GM19023 (cell line): ENCODE data around the gene PLA2G6.
"Not testable (repeated sequence)": the region's sequence is repeated elsewhere in the genome, so short reads cannot be mapped to it uniquely, and the experiment has no call there.

Source experiments
- ATAC-seq: cut with Tn5 transposase; IDR thresholded peaks from one replicate; pipeline ENCODE4 v1.9.1; 2021; ENCODE audit warnings: mild to moderate bottlenecking, moderate library complexity; ENCODE audit not compliant: unreplicated experiment

Gene PLA2G6

DNA sequence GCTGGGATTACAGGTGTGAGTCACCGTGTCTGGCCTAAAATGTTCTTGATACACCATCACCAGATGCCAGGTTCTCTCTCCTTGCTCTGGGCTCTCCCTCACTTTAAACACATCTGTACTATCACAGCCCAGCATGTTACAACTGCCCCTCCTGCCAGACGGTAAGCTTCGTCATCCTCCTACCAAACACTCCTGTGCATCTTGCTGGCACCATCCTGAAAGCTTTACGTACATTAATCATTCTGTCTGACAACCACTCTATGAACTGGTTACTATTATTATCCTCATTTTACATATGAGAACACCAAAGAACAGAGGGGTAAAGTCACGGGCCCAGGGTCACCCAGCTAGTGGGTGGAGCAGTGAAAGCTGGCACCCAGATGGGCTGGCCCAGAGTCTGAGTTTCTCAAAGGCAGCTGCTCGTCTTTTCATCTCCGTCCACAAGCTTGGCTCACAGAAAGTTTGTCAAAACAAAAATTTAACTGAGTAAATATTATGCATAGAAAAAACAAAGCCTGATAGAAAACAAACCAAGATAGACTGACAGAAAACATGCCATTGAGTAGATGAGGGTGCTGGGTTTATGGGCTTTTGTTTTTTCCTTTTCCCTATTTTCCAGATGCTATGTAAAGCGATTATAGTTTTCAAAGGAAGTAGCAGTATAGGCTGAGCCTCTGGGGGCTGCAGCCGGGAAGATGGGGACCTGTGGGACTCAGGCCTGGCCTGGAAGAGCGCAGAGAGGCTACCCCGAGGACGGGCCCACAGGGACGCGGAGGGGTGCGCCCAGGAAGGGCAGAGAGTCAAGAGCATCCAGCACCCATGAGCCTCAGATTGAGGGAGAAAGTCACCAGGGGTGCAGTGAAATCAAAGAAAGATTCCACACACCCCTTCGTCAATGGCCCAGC, 9.5 kb downstream of the PLA2G6 start:
- ATAC-seq = no peak

DNA sequence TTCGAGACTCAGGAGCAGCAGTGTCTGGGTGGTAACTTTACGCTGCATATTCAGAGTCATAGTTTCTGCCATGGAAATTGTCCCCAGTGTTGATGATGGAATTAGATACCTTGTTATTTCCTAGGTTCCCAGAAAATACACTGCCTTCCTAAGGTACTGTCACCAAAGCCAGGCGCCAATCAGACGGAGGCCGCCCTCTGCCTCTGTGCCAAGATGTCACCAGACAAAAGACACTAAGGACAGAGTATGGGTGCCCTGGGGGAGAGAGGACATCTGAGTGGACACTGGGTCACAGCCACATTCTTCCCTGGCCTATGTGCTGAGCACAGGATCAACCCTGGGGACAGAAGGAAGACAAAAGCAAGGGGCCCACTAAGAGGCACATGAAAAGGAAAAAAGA, 11.2 kb downstream of the PLA2G6 start:
- ATAC-seq = no peak

DNA sequence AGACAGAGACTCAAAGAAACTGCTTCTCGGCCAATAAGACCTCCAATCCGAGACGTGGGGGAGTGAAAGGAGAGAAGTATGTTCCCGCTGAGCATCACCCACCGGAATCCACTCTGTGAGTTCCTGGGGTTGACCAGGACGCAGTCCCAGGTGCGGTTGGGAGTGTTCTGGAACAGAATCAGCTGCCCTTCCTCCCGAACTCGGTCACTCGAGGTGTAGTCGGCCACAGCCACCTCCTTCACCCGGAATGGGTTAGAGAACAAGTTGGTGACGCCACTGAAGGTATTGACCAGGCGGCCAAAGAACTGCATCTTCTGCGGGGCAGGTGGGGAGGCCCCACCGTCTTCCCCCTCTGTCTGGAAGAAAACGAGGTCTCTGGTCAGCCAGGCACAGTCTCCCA, 12.5 kb downstream of the PLA2G6 start:
- no peak for ATAC-seq

DNA sequence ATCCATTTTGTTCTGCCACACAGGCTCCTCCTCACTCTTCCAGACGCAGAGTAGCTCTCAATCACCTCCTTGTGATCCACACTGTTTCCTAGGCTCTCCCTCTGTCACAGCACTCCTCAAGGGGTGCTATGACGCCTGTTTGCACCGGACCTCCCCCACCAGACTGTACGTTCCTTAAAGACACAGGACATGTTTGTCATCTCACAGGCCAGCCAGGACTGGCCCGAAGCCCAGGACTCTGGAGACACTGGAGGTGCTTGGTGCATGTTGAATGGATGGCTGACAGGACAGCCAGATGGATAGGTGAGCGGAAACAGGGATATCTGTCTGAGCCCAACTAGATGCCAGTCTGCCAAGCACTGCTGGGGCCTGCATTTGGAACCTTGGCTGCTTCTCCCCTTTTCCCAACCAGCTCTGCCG, 13.6 kb downstream of the PLA2G6 start:
- ATAC-seq = no peak

DNA sequence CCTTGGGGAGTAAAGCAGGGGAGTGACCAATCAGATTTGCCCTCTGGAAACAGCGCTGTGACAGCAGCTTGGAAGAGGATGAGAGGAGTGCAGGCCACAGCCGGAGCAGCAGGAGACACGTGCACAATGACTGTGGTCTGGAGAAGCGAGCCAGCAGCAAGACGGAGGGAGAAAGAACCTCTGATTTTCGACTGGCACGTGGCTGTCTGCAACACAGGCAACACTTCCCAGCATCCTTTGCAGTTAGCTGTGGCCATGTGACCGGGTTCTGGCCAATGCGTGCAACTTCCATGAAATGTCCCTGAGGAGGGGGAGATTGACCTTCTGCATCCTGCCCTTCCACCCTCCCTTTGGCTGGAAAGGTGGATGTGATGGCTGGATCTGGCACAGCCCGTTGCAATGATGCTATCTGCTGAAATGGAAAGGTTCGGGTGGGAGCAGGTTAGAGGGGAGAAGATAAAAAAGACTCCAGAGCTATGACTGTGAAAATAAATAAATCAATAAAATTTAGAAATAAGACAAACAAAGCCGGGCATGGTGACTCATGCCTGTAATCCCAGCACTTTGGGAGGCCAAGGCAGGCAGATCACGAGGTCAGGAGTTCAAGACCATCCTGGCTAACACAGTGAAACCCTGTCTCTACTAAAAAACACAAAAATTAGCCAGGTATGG, 15.6 kb downstream of the PLA2G6 start:
- no peak for ATAC-seq

DNA sequence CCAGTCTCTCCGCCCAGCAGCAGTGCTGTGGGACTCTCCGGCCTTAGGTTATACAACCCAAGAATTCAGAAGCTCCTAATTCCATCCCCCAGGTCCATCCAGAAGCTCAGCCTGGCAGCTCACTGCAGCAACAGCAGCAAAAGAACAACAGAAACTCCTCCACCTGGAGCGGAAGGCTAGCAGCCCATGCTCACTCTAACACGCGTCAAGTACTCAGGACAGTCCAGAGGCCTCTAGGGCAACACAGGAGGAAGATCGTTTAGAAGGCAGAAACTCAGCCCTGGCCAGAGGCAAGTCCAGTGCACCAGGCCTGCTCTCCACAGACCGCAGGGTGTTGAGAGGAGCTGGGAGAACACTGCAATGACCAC, 17.1 kb downstream of the PLA2G6 start:
- no peak for ATAC-seq

DNA sequence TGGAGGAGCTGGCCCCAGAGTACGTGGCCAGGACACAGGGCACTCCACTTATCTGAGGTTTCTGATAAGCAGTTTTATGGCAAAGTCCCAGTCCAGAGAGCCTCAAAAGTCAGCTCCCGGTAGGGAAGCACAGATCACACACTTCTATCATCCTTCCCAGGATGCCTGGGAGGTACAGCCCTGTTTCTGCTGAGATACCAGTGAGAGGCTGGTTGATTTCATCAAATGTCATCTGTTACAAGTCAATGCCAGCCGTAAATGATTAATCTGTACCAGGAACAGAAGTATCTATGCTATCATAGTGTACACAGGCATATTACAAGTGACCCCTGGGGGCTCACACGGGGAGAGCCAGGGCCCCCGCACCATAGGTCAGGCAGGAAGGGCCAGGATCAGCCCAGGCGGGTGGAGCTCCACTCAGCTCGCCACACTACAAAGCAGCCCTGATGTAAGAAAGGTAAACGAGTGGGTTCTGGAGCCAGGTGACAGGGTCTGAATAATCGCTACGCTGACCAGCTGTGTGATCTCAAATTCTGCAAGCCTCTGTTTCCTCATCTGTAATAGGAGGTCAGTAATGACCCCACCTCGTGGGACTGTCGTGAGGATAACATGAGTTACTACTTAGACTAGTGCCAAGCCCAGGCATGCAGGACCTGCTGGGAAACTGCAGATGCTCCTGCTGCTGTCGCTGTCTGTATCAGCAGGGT, 17.6 kb downstream of the PLA2G6 start:
- ATAC-seq = no peak

DNA sequence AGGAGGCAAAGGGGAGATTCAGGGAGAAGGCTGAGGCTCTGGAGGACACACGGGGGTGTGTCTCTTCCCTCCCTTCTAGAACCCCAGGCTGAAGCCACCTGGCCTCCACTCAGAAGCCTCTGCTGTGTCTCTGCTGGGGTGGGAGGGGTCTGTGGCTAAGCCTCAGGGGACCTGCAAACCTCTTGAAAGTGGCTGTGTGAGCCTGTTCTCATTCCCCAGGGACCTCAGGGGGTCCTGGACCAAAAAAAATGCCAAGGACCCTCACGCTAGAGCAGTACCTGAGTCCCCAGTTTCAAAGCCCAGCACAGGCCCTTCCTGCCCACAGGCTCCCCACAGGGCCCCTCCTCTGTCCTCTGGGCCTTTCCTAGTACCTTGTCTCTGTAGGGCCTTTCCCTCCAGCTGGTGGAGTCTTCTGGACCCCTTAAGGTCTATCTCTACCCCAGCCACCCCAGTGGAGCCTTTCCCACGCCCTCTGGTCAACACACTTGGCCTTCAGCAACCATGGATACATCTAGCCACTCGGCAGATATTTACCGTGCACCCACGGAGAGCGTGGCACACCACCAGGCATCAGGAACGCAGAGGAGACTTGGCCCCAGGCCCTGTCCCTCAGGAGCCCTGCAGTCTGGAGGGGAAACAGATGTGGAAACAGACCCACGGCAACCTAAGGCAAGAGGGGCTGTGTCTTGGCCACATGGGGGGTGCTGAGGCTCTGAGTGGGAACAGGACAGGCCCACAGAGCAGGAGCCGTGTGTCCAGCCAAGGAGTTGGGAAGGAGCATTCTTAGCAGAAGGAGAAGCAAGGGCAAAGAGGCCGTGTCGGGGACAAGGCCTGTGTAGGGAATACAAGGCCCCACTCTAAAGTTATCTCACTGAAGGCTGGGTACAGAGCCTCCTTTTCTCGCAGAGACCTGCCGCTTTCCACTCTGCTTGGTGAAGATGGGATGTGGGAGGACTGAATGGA, 18.5 kb downstream of the PLA2G6 start:
- ATAC-seq = no peak

DNA sequence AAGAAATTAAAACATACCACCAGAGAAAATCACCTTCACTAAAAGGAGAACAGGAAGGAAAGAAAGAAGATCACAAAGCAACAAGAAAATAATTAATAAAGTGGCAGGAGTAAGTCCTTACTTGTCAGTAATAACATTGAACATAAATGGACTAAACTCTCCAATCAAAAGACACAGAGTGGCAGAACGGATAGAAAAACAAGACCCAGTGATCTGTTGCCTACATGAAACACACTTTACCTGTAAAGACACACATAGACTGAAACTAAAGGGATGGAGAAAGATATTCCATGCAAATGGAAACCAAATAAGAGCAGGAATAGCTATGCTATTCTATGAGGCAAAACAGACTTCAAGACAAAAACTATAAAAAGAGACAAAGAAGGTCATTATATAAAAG, 25.9 kb downstream of the PLA2G6 start:
- ATAC-seq = no peak

DNA sequence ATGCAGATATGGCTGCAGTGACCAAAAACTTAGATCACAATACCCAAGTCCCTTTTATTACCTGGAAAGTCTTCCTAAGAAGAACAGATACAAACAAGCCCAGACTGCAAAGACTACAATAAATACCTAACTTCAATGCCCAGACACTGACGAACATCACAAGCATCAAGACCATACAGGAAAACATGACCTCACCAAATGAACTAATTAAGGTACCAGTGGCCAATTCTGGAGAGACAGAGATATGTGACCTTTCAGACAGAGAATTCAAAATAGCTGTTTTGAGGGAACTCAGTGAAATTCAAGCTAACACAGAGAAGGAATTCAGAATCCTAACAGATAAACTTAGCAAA, 27.1 kb downstream of the PLA2G6 start:
- not testable (repeated sequence) for ATAC-seq

DNA sequence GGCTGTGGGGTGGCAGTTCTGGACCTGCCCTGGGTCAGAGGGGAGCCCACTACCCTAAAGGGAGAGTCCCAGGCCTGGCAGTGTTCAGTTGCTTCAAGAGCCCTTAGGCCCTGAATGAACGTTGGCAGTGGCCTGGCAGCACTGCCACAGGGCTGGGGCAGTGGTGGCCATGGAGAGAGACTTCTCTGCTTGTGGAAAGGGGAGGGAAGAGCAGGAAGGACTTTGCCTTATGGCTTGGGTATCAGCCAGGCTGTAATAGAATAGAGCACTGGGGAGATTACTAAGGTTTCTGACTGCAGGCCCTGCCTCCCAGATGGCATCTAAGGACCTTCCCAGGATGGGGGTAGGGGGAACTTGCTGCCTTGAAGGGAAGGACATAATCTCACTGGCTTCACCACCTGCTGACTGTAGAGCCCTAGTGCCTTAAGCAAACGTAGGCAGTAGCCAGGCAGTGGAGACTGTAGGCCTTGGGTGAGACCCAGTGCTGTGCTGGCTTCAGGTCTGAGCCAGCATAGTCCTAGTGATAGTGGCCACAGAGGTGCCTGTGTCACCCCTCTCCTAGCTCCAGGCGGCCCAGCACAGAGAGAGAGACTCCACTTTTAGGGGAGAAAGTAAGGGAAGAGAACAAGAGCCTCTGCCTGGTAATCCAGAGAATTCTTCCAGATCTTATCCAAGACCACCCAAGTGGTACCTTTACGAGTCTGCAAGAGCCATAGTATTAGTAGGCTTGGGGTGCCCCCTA, 27.6 kb downstream of the PLA2G6 start:
- no peak for ATAC-seq

DNA sequence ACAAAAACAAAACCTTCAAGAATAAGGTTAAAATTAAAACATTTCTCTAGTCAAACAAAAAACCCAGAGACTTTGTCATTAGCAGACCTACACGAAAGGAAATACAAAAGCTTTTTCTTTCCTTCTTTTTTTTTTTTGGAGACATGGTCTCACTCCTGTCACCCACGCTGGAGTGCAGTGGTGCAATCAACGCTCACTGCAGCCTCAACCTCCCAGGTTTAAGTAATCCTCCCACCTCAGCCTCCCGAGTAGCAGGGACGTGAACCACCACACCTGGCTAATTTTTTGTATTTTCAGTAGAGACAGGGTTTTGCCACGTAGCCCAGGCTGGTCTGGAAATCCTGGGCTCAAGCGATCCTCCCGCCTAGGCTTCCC, 30.5 kb downstream of the PLA2G6 start:
- ATAC-seq = no peak

DNA sequence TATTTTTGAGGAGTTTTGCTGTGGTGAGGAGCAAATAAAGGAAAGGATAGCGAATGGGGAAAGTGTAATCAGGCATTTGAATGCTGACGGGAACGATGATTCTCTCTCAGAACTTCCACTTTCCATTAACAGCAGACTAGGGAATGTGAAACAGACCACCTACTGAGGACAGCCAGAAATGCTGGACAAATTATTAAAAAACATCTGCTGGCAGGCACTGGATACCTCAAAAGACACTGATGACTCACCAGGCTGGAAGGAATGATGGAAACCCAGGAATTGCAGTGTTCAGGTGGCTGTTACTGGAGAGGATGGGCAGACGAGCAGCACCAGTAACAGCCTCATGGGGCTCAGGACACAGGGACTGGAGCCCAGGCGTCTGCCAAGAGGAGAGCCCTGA, 33.4 kb downstream of the PLA2G6 start:
- ATAC-seq = no peak

DNA sequence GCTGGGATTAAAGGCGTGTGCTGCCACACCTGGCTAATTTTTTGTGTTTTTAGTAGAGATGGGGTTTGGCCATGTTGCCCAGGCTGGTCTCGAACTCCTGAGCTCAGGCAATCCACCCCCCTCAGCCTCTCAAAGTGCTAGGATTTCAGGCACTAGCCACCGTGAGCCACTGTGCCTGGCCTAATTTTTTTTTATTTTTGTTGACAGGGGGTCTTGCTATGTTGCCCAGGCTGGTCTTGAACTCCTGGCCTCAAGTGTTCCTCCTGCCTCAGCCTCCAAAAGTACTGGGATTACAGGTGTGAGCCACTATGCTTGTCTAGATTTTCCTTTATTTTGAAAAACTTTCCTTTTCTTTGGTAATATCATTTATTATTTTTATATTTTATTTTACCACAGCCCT, 35.5 kb downstream of the PLA2G6 start:
- ATAC-seq = not testable (repeated sequence)

DNA sequence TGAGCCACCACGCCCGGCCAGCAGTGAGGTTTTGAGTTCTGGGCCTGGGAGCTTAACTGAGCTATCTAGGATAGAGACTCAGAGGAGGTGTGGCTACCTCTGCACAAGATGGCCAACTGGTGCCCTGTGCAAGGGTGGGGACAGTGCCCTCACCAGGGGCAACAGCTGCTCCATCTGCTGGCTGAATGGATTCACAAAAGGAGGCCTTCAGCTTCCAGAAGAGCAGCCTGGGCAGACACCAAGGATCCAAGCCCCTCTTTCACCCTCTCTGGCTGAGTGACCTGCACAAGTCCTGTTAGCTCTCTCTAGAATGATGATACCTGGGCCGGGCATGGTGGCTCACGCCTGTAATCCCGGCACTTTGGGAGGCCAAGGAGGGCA, 37.6 kb downstream of the PLA2G6 start:
- no peak for ATAC-seq

DNA sequence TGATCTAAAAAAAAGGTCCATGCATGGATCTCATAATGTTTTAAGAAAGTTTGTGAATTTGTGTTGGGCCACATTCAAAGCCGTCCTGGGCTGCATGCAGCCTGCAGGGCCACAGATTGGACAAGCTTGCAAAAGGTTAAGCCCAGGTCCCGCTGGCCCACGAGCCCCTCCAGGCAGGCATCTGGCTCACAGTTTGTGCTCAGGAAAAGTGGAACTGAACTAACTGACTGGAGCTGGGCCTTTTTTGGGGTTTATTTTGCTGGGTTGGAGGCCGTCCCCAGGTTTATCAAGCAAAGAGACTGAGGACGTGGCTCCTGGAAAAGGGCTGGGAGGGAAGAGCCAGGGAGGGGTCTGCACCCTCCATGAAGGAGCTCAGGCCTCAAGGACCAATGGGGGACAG, 39.0 kb downstream of the PLA2G6 start:
- no peak for ATAC-seq

DNA sequence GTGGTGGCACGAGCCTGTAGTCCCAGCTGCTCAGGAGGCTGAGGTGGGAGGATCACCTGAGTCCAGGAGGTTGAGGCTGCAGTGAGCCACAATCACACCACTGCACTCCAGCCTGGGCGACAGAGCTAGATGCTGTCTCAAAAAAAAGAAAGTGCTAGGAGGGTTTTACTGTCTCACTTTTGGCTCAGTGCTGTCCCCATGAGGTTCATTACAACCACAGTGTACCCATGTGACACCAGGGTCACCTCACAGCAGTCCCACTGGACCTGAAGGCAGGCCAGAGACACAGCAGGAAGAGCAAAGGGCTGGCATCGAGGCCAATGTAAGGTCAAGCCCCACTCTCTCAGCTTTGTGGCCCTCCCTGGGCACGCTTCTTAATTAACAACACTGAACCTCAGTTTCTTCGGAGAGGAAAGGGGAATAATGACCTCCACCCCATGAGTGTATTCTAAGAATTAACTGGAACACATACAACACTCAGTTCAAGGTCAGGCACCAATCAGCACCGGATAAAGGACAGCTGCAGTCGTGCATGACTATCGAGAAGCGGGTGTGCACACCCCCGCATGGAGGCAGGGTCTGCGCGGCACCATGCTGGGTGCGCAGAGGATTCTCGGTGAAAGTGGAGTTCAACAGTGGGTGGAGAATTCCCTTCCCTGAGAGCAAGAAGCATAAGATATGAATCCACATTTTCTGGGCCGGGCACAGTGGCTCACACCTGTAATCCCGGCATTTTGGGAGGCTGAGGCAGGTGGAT, 40.2 kb downstream of the PLA2G6 start:
- ATAC-seq = no peak

DNA sequence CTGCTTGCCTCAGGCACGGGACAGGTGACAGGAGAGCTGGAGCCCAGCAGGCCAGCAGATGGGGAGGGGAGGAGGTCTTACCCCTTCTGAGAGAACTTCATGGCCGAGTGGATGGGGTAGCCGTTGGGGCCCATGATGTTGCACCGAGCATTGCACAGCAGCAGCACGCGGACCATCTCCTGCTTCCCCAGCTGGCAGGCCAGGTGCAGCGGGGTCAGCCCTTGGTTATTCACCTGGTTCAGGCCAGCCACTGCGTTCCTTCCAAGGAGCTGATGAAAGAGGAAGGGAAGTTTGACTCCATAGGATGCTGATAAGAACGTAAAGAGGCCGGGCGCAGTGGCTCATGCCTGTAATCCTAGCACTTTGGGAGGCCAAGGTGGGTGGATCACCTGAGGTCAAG, 41.7 kb downstream of the PLA2G6 start:
- ATAC-seq = no peak

DNA sequence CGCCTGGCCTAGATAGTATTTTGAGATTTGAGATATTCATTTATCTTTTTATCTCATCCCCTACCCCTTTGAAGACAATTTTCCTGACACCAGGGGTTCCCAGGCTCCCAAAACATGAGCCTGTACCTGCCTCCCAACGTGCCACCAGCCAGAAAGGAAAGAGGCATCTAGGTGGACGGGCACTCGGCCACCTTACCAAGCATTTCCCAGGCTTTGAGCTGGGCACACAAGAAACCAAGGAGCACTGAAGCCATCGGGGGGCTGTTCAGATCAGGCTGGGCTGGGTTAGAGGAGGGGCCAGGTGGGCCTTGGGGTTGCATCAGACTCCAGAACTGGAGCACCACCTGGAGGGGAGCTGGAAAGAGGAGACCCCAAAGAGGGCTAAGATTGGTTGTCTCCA, 42.7 kb downstream of the PLA2G6 start:
- ATAC-seq = no peak
